CD4-positive, alpha-beta T cell (primary cell): ENCODE measurements around the gene PIK3R2. TPM values are rescaled to one million over a fixed set of nuclear protein-coding genes. Genes with fewer than 3 reads are reported as not detected.

Source experiments
- ATAC-seq: fragments of 200-7000 bp; cut with Tn5 transposase; one replicate; pipeline ENCODE4 v1.10.0; 2022; ENCODE audit warnings: mild to moderate bottlenecking; ENCODE audit not compliant: poor library complexity
- CTCF ChIA-PET: fragments of 350-600 bp; sonication (Branson Sonifier 250); formaldehyde crosslinking; loops from one replicate; lab custom pipeline; 2021; ENCODE audit warnings: antibody characterized with exemption, inconsistent platforms; lab: Charles Lee
- POLR2A ChIA-PET: fragments of 350-600 bp; sonication (Branson Sonifier 250); formaldehyde crosslinking; loops from one replicate; lab custom pipeline; 2021; ENCODE audit warnings: antibody characterized with exemption, inconsistent platforms; lab: Charles Lee
- DNase-seq, 14 experiments: peaks; one replicate each; pipeline ENCODE4 v3.0.0-alpha.2; 2013 to 2020; ENCODE audit warnings: mixed read lengths in 2 of 14
- H3K27ac ChIP-seq, 2 donors: one replicate each; pipeline versions ENCODE4 v1.5.1 to v1.7.0; 2013; ENCODE audit warnings: low read length in 2 of 2, low read depth in 1 of 2, mild to moderate bottlenecking in 1 of 2
- H3K27me3 ChIP-seq, 2 experiments: 1 replicate in 1 of 2; 2 replicates in 1 of 2; pipeline versions ENCODE4 v1.6.1 to v1.7.0; 2013; ENCODE audit warnings: low read length in 2 of 2, control low read depth in 1 of 2, mild to moderate bottlenecking in 1 of 2, moderate library complexity in 1 of 2; ENCODE audit not compliant: insufficient read depth in 2 of 2, control insufficient read depth in 1 of 2
- H3K36me3 ChIP-seq: one replicate; pipeline ENCODE4 v1.6.1; 2013; ENCODE audit warnings: low read length, control low read depth; ENCODE audit not compliant: insufficient read depth
- H3K4me1 ChIP-seq: one replicate; pipeline ENCODE4 v1.6.1; 2013; ENCODE audit warnings: low read length, control low read depth; ENCODE audit not compliant: insufficient read depth
- H3K4me3 ChIP-seq: one replicate; pipeline ENCODE4 v1.5.1; 2013; ENCODE audit warnings: mild to moderate bottlenecking, low read length, moderate library complexity
- H3K9me3 ChIP-seq, 2 experiments: 1 replicate in 1 of 2; 2 replicates in 1 of 2; pipeline versions ENCODE4 v1.6.1 to v1.7.0; 2013; ENCODE audit warnings: low read length in 2 of 2, mild to moderate bottlenecking in 2 of 2, control low read depth in 1 of 2, moderate library complexity in 1 of 2; ENCODE audit not compliant: control insufficient read depth in 1 of 2, insufficient read depth in 1 of 2
- H3K27ac Mint-ChIP-seq: one replicate; pipeline ENCODE4 v1.8.0; 2020; ENCODE audit warnings: mixed read lengths
- H3K27me3 Mint-ChIP-seq: one replicate; pipeline ENCODE4 v1.8.0; 2021; ENCODE audit warnings: mixed read lengths
- H3K36me3 Mint-ChIP-seq: one replicate; pipeline ENCODE4 v1.8.0; 2021; ENCODE audit warnings: low read depth, mixed read lengths
- H3K4me1 Mint-ChIP-seq: one replicate; pipeline ENCODE4 v1.8.0; 2021; ENCODE audit warnings: low read depth, mixed read lengths
- H3K4me3 Mint-ChIP-seq: one replicate; pipeline ENCODE4 v1.8.0; 2020; ENCODE audit warnings: mild to moderate bottlenecking, mixed read lengths
- H3K9me3 Mint-ChIP-seq: one replicate; pipeline ENCODE4 v1.8.0; 2020; ENCODE audit warnings: mixed read lengths
- CTCF ChIP-seq: fragments of 200-600 bp; IDR thresholded peaks from one replicate; pipeline ENCODE4 v1.8.0; 2022; ENCODE audit warnings: antibody characterized with exemption, mild to moderate bottlenecking
- intact Hi-C, 2 experiments: fragments of 100-400 bp; cut with DNase I in 1 of 2; cut with micrococcal nuclease in 1 of 2; formaldehyde crosslinking; loops; one replicate each; pipeline versions ENCODE4 v1.15.1 to v1.9.0; 2023 to 2025; cut with DNase I, micrococcal nuclease
- total RNA-seq, 174 experiments: library from RNA in 2 of 174; stranded (reverse) in 2 of 174; gene quantifications; one replicate each; pipeline ENCODE4 v1.2.3 and lab custom pipeline; 2021 to 2026

The PIK3R2 gene
- total RNA-seq, 2 experiments from 2014 or later: 4.6 to 5.6 TPM

GRCh38 chr19:18144906-18145305 is 8.1 kb upstream of the PIK3R2 start:
- H3K27ac ChIP-seq: no peak overlapping the region
- H3K9me3 ChIP-seq: no peaks in the 10 kb centered on the region
- no peak overlapping the region for H3K4me3 ChIP-seq
- Mint-ChIP-seq H3K4me1 (no peaks in the 10 kb centered on the region), H3K36me3 (peaks cover 68% of the 10 kb centered on the region), H3K9me3 (no peaks in the 10 kb centered on the region), H3K27ac (no peak overlapping the region), H3K27me3 (no peaks in the 10 kb centered on the region), H3K4me3 (no peak overlapping the region)
- CTCF ChIA-PET: no interaction called here
- no peak for ATAC-seq
- no peak for TF ChIP-seq CTCF
- peaks cover 69% of the 10 kb centered on the region for H3K36me3 ChIP-seq
- no peaks in the 10 kb centered on the region for H3K27me3 ChIP-seq
- no peaks in the 10 kb centered on the region for H3K4me1 ChIP-seq
- intact Hi-C loops: no loop called here
- POLR2A ChIA-PET: interaction anchor here (0.8 kb wide), 1 partner anchor 25 kb away, joined by 3 read pairs; no protein-coding TSS in a partner anchor
- peak in 1 of 14 experiments; percentile 22 for DNase-seq

- Mint-ChIP-seq H3K4me1 (no peaks in the 10 kb centered on the region), H3K4me3 (no peak overlapping the region), H3K27ac (no peak overlapping the region), H3K27me3 (no peaks in the 10 kb centered on the region), H3K9me3 (no peaks in the 10 kb centered on the region), H3K36me3 (peaks cover 63% of the 10 kb centered on the region)
- POLR2A ChIA-PET: interaction anchor here (0.7 to 1.6 kb wide), 3 partner anchors 14 to 26 kb away, joined by 3 to 4 read pairs (median 3); no protein-coding TSS in a partner anchor
- H3K27me3 ChIP-seq: no peaks in the 10 kb centered on the region
- H3K4me3 ChIP-seq: no peak overlapping the region
- TF ChIP-seq CTCF: no peak
- H3K9me3 ChIP-seq: no peaks in the 10 kb centered on the region
- CTCF ChIA-PET: no interaction called here
- peak in 1 of 14 experiments; percentile 26 for DNase-seq
- intact Hi-C loops: no loop called here
- ATAC-seq: no peak
- no peaks in the 10 kb centered on the region for H3K4me1 ChIP-seq
- H3K27ac ChIP-seq: no peak overlapping the region
- peaks cover 69% of the 10 kb centered on the region for H3K36me3 ChIP-seq
Observed at GRCh38 chr19:18145391-18145999, 7.5 kb upstream of the PIK3R2 start.

- CTCF ChIA-PET: no interaction called here
- no peaks in the 10 kb centered on the region for H3K9me3 Mint-ChIP-seq
- H3K4me1 Mint-ChIP-seq: peaks cover 4% of the 10 kb centered on the region
Observed at GRCh38 chr19:18147396-18147795, 5.6 kb upstream of the PIK3R2 start.

More at GRCh38 chr19:18147396-18147795, 5.6 kb upstream of the PIK3R2 start:
- DNase-seq: peak in 1 of 14 experiments; percentile 17
- H3K4me1 ChIP-seq: peaks cover 12% of the 10 kb centered on the region
- no peak for ATAC-seq
- Mint-ChIP-seq H3K27me3 (no peaks in the 10 kb centered on the region), H3K27ac (no peak overlapping the region), H3K4me3 (no peak overlapping the region), H3K36me3 (peaks cover 54% of the 10 kb centered on the region)
- H3K27me3 ChIP-seq: no peaks in the 10 kb centered on the region
- intact Hi-C loops: no loop called here
- TF ChIP-seq CTCF: no peak
- no peaks in the 10 kb centered on the region for H3K9me3 ChIP-seq
- POLR2A ChIA-PET: no interaction called here
- H3K27ac ChIP-seq: no peak overlapping the region
- H3K4me3 ChIP-seq: no peak overlapping the region
- peaks cover 58% of the 10 kb centered on the region for H3K36me3 ChIP-seq
